HG02588 (cell line): ENCODE data around the gene SHPK.
"Not testable (repeated sequence)": the region's sequence is repeated elsewhere in the genome, so short reads cannot be mapped to it uniquely, and the experiment has no call there.

ENCODE experiments used
- ATAC-seq: cut with Tn5 transposase; IDR thresholded peaks from one replicate; pipeline ENCODE4 v1.9.1; 2021; ENCODE audit warnings: mild to moderate bottlenecking, moderate library complexity; ENCODE audit not compliant: unreplicated experiment

SHPK gene

DNA sequence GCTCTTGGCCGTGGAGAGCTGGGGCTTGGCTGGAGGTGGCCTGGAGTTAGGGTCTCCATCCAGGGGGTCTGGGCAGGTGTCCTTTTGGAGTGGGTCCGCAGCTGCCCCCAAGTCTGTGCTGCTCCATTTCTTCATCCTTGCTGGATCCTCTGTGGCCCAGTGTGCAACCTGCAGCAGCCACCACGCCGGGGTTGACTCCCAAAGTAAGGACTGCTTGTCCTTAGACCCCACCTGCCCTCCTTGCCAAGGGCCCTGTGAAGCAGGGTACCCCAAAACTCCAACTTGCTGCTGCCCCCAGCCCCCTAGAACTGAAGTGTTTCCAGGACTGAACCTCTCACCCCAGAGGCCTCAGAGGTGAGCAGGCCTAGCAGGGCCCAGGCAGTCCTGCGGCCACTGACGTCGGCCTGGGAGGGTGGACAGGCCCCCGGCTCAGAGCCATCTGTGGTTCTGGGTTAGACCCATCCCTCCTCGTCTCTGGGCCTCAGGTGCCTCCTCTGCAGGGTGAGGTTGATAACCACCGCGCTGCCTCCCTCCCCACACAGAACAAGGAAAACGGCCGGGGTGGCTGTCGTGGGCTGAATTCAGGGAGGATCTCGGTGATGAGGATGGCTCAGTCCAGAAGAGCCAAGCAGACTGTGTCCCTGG is 43.7 kb downstream of the SHPK start:
- no peak for ATAC-seq

GRCh38 chr17:3590768-3591167 is 45.3 kb downstream of the SHPK start:
- no peak for ATAC-seq

DNA sequence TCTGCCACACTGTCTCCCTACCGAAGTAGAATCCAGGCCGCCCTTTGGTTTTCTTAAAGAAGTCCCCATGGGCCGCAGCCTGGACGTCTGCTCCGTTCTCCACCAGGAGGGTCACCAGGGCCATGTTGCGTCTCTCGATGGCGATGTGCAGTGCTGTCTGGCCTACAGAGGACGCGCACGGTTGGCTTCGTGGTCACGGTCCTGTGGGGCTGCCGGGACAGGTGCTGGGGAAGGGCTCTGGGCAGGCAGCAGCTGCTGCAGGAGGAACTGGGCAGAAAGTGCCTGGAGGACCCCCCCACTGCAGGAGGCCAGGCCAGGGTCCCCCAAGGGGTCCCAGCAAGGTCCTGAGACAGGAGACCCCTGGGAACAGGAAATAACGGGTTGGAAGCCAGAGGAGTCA is 45.8 kb downstream of the SHPK start:
- ATAC-seq, result no peak

DNA sequence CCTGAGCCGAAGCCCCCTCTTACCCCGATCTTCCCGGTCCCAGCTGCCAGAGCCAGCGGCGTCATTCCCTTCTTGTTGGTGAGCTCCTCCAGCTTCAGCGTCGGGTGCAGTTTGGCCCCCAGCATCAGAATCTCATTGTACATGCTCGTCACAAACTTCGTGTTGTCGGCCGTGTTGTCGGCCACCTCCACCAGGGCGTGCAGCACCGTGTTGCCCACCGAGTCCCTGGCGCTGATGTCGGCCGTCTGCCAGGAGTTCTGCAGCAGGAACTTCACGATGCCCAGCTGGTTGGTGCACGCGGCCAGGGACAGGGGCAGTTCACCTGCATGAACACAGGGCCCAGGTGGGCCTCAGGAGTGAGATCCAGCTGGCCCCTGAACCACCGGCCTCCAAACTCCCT is 46.3 kb downstream of the SHPK start:
- ATAC-seq, result no peak

DNA sequence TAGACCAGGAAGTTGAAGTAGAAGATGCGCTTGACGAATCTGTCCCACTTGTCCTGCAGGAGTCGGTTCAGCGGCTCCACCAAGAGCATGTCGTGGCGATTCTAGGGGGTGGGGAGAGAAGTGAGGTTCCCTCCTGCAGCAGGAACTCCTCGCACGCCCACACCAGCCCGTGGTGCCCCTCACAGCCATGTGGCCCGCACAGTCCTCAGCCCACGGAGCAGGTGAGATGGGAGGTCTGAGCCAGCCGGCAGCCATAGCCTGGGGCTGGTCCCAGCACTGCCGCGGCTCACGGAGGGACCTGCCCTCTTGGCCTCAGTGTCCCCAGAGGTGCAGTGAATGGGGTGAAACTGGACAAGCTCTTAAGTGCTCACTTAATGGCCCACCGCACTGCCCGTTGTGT is 50.2 kb downstream of the SHPK start:
- no peak for ATAC-seq

DNA sequence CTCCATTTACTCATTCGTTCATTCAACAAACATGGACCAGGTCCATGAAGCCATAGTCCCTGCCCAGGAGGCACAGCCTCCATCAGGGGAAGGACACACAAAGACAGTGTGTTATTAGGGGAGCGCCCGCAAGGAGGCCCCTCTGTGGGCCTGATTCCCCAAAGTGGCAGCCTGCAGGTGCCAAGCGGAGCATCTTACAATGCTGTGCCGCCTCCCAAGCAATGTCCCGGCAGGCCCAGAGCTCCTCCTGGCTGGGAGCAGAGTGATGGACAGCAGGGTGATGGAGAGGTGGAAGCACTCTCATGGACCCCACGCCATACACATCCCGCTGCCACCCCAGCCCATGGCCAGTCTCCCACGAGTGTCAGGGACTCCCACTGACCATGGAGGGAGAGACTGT is 52.6 kb downstream of the SHPK start:
- no peak for ATAC-seq

DNA sequence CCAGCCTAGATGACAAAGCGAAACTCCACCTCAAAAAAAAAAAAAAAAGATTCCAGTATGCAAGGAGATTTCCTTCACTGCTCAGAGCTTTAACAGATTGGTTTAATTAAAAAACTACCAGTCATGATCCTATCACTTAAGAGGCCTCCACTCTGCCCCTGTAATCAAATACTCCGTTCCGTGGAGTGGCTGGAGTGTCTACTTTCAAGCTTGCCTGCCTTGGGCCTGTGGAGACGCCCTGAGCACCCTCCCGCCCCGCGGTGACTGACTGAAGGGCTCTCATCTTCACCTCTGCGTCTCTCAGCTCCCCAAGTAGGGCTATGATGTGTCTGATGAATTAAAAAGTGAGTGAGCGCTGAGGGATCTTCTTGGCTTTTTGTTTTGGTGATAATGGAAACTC is 53.1 kb downstream of the SHPK start:
- ATAC-seq, result no peak

- ATAC-seq, result not testable (repeated sequence)
Observed at GRCh38 chr17:3578667-3579066, 57.4 kb downstream of the SHPK start.

DNA sequence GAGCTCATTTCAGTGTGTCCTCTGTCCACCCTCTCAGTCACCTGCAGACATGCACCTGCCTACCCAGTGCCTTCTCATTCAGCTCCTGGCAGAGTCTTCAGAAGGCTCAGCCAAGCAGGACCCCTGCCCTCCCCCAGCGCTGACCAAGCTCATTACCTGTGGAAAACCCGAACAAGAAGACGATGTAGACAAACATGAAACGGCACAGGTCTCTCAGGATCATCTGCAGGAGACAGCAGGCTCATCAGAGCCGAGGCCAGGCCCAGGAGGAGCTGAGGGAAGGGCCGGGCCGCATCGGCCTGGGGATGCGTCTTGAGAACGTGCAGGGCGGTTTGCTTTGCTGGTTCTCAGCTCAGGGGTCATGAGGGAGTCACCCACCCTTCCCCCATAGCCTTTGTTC is 59.1 kb downstream of the SHPK start:
- no peak for ATAC-seq

DNA sequence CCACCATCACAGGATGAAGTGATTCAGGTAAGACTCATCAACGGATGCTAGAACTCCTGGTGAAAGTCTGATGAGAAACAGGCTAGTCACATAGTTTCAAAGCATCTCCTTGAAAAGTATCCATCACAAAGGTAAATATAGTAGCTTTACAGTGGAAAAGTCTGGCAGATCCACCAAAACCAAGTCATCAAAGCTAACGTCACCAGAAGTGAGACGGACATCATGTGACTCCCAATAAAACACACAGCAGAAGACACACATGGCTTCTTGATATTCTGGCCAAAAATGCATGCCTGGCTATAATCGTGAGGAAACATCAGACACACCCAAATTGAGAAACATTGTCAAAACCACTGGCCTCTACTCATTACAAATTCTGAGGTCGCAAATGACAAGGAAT is 60.5 kb downstream of the SHPK start:
- ATAC-seq, result no peak

DNA sequence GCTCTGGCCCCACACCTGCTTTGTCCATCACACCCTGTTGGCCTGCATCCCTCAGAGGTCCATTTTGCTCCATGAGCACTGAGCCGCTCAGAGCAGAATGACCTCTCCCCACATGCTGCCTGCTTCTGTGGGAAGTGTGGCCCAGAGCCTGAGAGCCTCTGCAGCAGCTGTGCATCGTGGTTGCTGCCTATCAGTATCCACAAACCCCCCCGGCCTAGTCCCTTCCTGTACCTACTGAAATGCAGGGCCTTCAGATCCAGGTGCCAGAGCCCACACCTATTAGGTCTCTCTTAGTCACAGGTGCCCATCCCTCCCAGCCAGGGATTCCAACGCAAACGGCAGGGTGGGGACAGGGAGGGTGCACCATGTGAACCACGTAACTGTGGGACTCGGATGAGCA is 61.8 kb downstream of the SHPK start:
- no peak for ATAC-seq

- no peak for ATAC-seq
Observed at GRCh38 chr17:3573246-3574100, 62.6 kb downstream of the SHPK start.

DNA sequence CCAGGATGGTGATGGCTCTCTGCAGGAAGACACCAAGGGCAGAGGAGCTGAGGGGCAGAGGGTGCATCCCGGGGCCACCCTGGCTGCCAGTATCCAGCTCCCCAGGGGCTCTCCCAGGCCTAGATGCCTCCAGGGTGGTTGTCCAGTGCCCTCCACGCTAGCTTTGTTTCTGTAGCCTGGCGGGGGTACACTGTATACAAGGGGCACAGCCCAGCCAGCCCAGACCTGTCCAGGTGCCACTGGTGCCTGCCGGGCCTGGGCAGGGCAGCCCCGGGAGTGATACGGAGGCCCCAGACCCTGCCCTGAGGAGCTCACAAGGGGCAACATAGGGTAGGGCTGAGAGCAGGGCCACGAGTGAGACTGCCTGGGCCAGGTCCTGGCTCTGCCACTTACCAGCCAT is 63.8 kb downstream of the SHPK start:
- no peak for ATAC-seq

DNA sequence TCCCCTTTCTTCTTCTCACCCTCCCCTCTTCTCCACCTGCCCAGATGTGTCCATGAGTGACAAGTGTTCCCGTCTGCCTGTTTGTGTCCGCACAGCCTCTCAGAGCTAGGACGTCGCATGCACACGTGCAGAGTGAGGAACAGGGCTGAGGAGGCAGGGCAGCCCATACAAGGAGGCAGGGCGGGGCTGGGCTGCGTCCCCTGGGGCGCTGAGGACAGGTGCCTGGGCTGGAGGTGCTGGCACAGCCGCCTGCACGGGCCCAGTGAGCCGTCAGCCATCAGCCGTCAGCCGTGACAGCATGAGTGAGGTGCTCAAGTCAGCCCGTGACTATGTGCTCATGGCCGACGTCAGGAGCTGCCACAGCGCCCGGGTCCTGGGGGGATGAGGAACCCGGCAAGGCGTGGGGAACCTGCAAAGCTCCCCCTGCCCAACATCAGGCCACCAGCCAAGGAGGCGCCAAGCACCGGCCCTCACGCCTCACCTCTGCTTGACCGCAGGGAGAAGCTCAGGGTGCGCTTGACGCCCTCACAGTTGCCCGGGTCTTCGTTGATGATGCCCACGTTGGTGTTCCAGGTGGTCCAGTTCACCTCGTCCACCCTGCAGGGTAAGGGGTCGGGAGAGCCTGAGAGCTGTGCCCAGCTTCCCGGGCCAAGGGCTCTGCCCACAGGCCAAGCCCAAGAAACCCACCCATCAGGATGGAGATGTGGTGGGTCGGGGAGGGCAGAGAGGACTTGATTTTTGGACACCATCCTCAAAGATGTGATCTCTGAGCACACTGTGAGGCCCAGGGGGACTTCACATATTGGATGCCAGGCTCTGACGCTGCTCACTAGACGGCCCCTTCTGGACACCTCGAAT is 64.8 kb downstream of the SHPK start:
- no peak for ATAC-seq

GRCh38 chr17:3569534-3570137 is 66.4 kb downstream of the SHPK start:
- no peak for ATAC-seq

DNA sequence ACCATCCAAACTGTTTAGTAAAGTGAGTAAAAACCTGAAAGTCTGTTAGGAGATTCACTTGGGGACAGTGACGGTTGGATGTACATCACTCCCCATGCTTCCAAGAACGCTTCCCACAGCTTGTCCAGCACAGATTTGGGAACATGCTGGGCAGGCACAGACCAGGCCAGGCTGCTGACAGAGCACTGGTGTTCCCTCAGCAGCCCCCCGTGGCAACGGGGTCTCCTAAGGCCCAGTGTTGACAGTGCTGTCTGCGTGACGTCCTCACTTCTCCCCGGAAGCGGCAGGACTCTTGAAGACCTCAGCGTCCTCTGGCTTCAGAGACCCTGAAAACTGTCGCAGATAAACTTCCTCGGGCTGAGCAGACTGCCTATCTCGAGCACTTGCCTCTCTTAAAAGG is 69.5 kb downstream of the SHPK start:
- no peak for ATAC-seq

GRCh38 chr17:3565143-3565542 is 70.9 kb downstream of the SHPK start:
- no peak for ATAC-seq

GRCh38 chr17:3564241-3564640 is 71.8 kb downstream of the SHPK start:
- ATAC-seq, result not testable (repeated sequence)

DNA sequence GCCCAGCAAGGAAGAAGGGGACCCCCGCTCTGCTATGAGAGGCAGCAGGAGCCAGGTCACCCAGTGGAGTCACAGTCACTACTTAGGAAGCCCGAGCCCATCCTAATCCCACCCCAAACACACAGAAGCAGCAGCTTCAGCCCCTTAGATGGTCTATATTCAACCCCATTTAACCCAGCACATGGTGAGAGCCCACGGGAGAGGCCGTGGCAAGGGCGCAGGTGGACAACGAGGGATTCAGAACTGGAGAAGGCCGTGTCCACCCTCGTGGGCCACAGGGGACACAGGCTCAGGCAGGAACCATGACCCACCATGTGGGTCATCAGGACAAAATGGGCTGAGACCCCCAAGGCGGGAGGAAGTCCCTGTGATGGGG is 76.8 kb downstream of the SHPK start:
- ATAC-seq, result no peak

GRCh38 chr17:3558603-3559269 is 77.3 kb downstream of the SHPK start:
- peak; percentile 69 for ATAC-seq
